GM23338 (cell line): ENCODE measurements around the gene SFN. TPM values are rescaled to one million over a fixed set of nuclear protein-coding genes. Genes with fewer than 3 reads are reported as not detected.
A peak's percentile ranks its signal among the peaks of the same experiment; 100 is the strongest.

Experiments
- ATAC-seq: fragments of 200-7000 bp; cut with Tn5 transposase; 3 replicates; pipeline ENCODE4 v1.9.1; 2020
- DNase-seq: peaks from one replicate; pipeline ENCODE4 v3.0.0-alpha.2; 2015; ENCODE audit warnings: low spot score
- H2AFZ ChIP-seq: fragments of 200-600 bp; sonication (generic); 2 replicates; pipeline ENCODE4 v1.8.0; 2016; ENCODE audit warnings: antibody characterized with exemption, mild to moderate bottlenecking, moderate library complexity
- H3F3A ChIP-seq: fragments of 200-600 bp; sonication (generic); replicated peaks from 2 replicates; pipeline ENCODE4 v1.8.0; 2017; ENCODE audit warnings: antibody characterized with exemption, mixed run types, low read depth
- H3K27ac ChIP-seq: fragments of 200-600 bp; sonication (generic); 2 replicates; pipeline ENCODE4 v1.6.1; 2016; ENCODE audit warnings: low read depth
- H3K27me3 ChIP-seq: fragments of 200-600 bp; sonication (generic); 2 replicates; pipeline ENCODE4 v1.8.0; 2016; ENCODE audit warnings: mild to moderate bottlenecking, mixed run types, moderate library complexity; ENCODE audit not compliant: insufficient read depth
- H3K36me3 ChIP-seq: fragments of 200-600 bp; sonication (generic); 2 replicates; pipeline ENCODE4 v1.8.0; 2016; ENCODE audit warnings: mild to moderate bottlenecking; ENCODE audit not compliant: insufficient read depth
- H3K4me1 ChIP-seq: fragments of 200-600 bp; sonication (generic); 2 replicates; pipeline ENCODE4 v1.8.0; 2016; ENCODE audit warnings: mild to moderate bottlenecking, moderate library complexity; ENCODE audit not compliant: insufficient read depth
- H3K4me2 ChIP-seq: fragments of 200-600 bp; sonication (generic); 2 replicates; pipeline ENCODE4 v1.7.1; 2017; ENCODE audit warnings: mixed run types
- H3K4me3 ChIP-seq: fragments of 200-600 bp; sonication (generic); 2 replicates; pipeline ENCODE4 v1.6.1; 2016; ENCODE audit warnings: mixed run types
- H3K79me2 ChIP-seq: fragments of 200-600 bp; sonication (generic); replicated peaks from 2 replicates; pipeline ENCODE4 v1.8.0; 2017; ENCODE audit warnings: mild to moderate bottlenecking; ENCODE audit not compliant: insufficient read depth
- H3K9me2 ChIP-seq: fragments of 200-600 bp; sonication (generic); 2 replicates; pipeline ENCODE4 v1.8.0; 2017; ENCODE audit not compliant: insufficient read depth
- H4K20me1 ChIP-seq: fragments of 200-600 bp; sonication (generic); replicated peaks from 2 replicates; pipeline ENCODE4 v1.8.0; 2017; ENCODE audit warnings: mild to moderate bottlenecking; ENCODE audit not compliant: insufficient read depth
- H3K27ac Mint-ChIP-seq: 2 replicates; pipeline ENCODE4 v1.8.0; 2020; ENCODE audit warnings: inconsistent platforms, mild to moderate bottlenecking, moderate library complexity, mixed read lengths
- H3K27me3 Mint-ChIP-seq: 3 replicates; pipeline ENCODE4 v1.8.0; 2022; ENCODE audit warnings: low read depth, mild to moderate bottlenecking, moderate library complexity, mixed read lengths, inconsistent platforms; ENCODE audit not compliant: insufficient read depth, poor library complexity
- H3K36me3 Mint-ChIP-seq: 3 replicates; pipeline ENCODE4 v1.8.0; 2021; ENCODE audit warnings: low read depth, mild to moderate bottlenecking, inconsistent platforms, moderate library complexity, mixed read lengths
- H3K4me1 Mint-ChIP-seq: 3 replicates; pipeline ENCODE4 v1.8.0; 2020; ENCODE audit warnings: mild to moderate bottlenecking, inconsistent platforms, mixed read lengths
- H3K4me3 Mint-ChIP-seq: 3 replicates; pipeline ENCODE4 v1.8.0; 2021; ENCODE audit warnings: moderate library complexity, mild to moderate bottlenecking, inconsistent platforms, mixed read lengths
- H3K9me3 Mint-ChIP-seq: 3 replicates; pipeline ENCODE4 v1.8.0; 2020; ENCODE audit warnings: moderate library complexity, mild to moderate bottlenecking, inconsistent platforms, mixed read lengths
- CREB1 ChIP-seq: fragments of 250-450 bp; sonication (Bioruptor Pico); IDR thresholded peaks from 2 replicates; pipeline ENCODE4 v1.5.0; 2020; ENCODE audit warnings: low read depth, mild to moderate bottlenecking, moderate library complexity
- CTCF ChIP-seq, 2 experiments: fragments of 200-600 bp in 1 of 2; sonication (generic) in 1 of 2; conservative IDR thresholded peaks; 2 replicates each; pipeline versions ENCODE4 v1.5.1 to v1.6.1; 2016 to 2017; ENCODE audit warnings: antibody characterized with exemption in 2 of 2, low read depth in 2 of 2, mild to moderate bottlenecking in 2 of 2, moderate library complexity in 1 of 2
- EZH2phosphoT487 ChIP-seq: fragments of 200-600 bp; sonication (generic); IDR thresholded peaks from one replicate; pipeline ENCODE4 v1.8.1; 2018; ENCODE audit warnings: antibody characterized with exemption; ENCODE audit not compliant: unreplicated experiment
- NANOG ChIP-seq: IDR thresholded peaks from 2 replicates; pipeline ENCODE4 v1.6.1; 2016; ENCODE audit warnings: antibody characterized with exemption, borderline replicate concordance
- STAT1 ChIP-seq: IDR thresholded peaks from one replicate; pipeline ENCODE4 v1.6.1; 2016; ENCODE audit warnings: antibody characterized with exemption; ENCODE audit not compliant: unreplicated experiment
- ZNF331 ChIP-seq: fragments of 250-450 bp; sonication (Bioruptor Pico); IDR thresholded peaks from 2 replicates; pipeline ENCODE4 v1.5.0; 2020; ENCODE audit warnings: low read depth, mild to moderate bottlenecking, moderate library complexity
- long read RNA-seq: library from polyadenylated mRNA; unstranded; transcript quantifications from one replicate; pipeline ENCODE4 v2.0.0, GENCODE V29; 2020; ENCODE audit not compliant: unreplicated experiment
- polyA plus RNA-seq: library from polyadenylated mRNA; unstranded; fragments of >200 nt; fragmentation: Nextera tagmentation; extraction: Ambion mirVana; gene quantifications from 2 replicates; pipeline ENCODE4 v1.2.1, GENCODE V29; 2016
- total RNA-seq: library from RNA; depleted of rRNA; stranded (reverse); fragments of >200 nt; shearing (Covaris generic); gene quantifications from 2 replicates; pipeline ENCODE4 v1.2.3, GENCODE V29; 2014; rRNA removed
- TF ChIP-seq, protein P1 (sequence below): IDR thresholded peaks from one replicate; pipeline ENCODE4 v1.6.1; 2018; ENCODE audit warnings: antibody characterized with exemption; ENCODE audit not compliant: unreplicated experiment

Gene SFN
- total RNA-seq: 2.6 and 4.1 TPM in 2 replicates
- 1.8 and 3.6 TPM in 2 replicates for polyA plus RNA-seq
- long read RNA-seq, partial matches to known transcripts: 0 of 1 reads
- long read RNA-seq, other reads (novel, unspliced or antisense): 0 of 1 reads

DNA sequence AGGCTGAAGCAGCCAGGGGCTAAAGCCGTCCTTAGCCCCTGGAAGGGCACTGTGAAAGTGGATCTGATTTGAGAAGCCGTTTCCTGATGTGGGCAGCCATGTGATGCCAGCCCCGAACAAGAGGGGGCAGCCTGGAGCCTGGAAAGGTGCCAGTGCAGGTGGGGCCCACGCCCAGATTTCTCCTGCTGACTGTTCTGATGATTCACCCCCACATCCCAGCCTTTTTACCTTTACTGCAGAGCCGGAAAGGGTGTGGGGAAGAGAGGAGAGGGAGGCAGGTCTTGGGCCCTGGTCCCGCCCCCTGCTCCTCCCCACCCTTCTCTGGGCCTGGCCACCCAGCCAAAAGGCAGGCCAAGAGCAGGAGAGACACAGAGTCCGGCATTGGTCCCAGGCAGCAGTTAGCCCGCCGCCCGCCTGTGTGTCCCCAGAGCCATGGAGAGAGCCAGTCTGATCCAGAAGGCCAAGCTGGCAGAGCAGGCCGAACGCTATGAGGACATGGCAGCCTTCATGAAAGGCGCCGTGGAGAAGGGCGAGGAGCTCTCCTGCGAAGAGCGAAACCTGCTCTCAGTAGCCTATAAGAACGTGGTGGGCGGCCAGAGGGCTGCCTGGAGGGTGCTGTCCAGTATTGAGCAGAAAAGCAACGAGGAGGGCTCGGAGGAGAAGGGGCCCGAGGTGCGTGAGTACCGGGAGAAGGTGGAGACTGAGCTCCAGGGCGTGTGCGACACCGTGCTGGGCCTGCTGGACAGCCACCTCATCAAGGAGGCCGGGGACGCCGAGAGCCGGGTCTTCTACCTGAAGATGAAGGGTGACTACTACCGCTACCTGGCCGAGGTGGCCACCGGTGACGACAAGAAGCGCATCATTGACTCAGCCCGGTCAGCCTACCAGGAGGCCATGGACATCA is at the start of gene SFN:
SFN (plus strand) TSS at position 369 of the 904 bp plus-strand sequence; CDS start at position 433, 64 bp downstream.
- H3K36me3 Mint-ChIP-seq: no peaks in the 10 kb centered on the region; the same call in 2 of the 3 replicates
- TF ChIP-seq CTCF (conservative IDR thresholded peaks at IDR 0.05; ENCODE audit: low read depth in 2 of 2): peak; percentile 66 to 74
- TF ChIP-seq NANOG: no peak
- TF ChIP-seq EZH2phosphoT487: no peak
- H3F3A ChIP-seq: peaks cover 17% of the 10 kb centered on the region
- peaks cover 11% of the 10 kb centered on the region for H3K27me3 ChIP-seq
- H3K27ac ChIP-seq: no peak within 1 kb of the TSS
- peak within 1 kb of the TSS; percentile 78 for H3K4me3 ChIP-seq
- DNase-seq (peak; percentile 93), ATAC-seq (peak; percentile 39)
- no peaks in the 10 kb centered on the region for H3K79me2 ChIP-seq
- peaks cover 28% of the 10 kb centered on the region for H3K27me3 Mint-ChIP-seq
- H3K4me3 Mint-ChIP-seq: peak within 1 kb of the TSS; percentile 56
- H3K9me2 ChIP-seq: no peaks in the 10 kb centered on the region
- H3K36me3 ChIP-seq: no peaks in the 10 kb centered on the region
- H3K27ac Mint-ChIP-seq: no peak within 1 kb of the TSS
- peaks cover 40% of the 10 kb centered on the region for H3K4me1 Mint-ChIP-seq
- no peaks in the 10 kb centered on the region for H4K20me1 ChIP-seq
- H3K4me1 ChIP-seq: peaks cover 15% of the 10 kb centered on the region
- peak within 1 kb of the TSS; percentile 72; the same call in 1 of the 2 replicates for H2AFZ ChIP-seq
- no peaks in the 10 kb centered on the region for H3K9me3 Mint-ChIP-seq
- H3K4me2 ChIP-seq: peak within 1 kb of the TSS; percentile 96

GRCh38 chr1:26814377-26814776 is 48.6 kb upstream of the SFN start:
- DNase-seq (no peak), ATAC-seq (no peak)
- H2AFZ ChIP-seq: no peak overlapping the region
- Mint-ChIP-seq H3K27ac (no peak overlapping the region), H3K36me3 (peaks cover 10% of the 10 kb centered on the region), H3K9me3 (peaks cover 16% of the 10 kb centered on the region), H3K4me1 (no peaks in the 10 kb centered on the region), H3K27me3 (peaks cover 4% of the 10 kb centered on the region), H3K4me3 (no peak overlapping the region)
- H3K4me3 ChIP-seq: no peak overlapping the region
- H3K4me1 ChIP-seq: no peaks in the 10 kb centered on the region
- H3K36me3 ChIP-seq: no peaks in the 10 kb centered on the region
- H3K4me2 ChIP-seq: no peak overlapping the region
- no peaks in the 10 kb centered on the region for H3K79me2 ChIP-seq
- no peaks in the 10 kb centered on the region for H4K20me1 ChIP-seq
- no peaks in the 10 kb centered on the region for H3K27me3 ChIP-seq
- TF ChIP-seq EZH2phosphoT487 (no peak), CREB1 (CRISPR knock-in tag) (no peak), NANOG (no peak), STAT1 (no peak), ZNF331 (no peak)
- TF ChIP-seq, protein P1, sequence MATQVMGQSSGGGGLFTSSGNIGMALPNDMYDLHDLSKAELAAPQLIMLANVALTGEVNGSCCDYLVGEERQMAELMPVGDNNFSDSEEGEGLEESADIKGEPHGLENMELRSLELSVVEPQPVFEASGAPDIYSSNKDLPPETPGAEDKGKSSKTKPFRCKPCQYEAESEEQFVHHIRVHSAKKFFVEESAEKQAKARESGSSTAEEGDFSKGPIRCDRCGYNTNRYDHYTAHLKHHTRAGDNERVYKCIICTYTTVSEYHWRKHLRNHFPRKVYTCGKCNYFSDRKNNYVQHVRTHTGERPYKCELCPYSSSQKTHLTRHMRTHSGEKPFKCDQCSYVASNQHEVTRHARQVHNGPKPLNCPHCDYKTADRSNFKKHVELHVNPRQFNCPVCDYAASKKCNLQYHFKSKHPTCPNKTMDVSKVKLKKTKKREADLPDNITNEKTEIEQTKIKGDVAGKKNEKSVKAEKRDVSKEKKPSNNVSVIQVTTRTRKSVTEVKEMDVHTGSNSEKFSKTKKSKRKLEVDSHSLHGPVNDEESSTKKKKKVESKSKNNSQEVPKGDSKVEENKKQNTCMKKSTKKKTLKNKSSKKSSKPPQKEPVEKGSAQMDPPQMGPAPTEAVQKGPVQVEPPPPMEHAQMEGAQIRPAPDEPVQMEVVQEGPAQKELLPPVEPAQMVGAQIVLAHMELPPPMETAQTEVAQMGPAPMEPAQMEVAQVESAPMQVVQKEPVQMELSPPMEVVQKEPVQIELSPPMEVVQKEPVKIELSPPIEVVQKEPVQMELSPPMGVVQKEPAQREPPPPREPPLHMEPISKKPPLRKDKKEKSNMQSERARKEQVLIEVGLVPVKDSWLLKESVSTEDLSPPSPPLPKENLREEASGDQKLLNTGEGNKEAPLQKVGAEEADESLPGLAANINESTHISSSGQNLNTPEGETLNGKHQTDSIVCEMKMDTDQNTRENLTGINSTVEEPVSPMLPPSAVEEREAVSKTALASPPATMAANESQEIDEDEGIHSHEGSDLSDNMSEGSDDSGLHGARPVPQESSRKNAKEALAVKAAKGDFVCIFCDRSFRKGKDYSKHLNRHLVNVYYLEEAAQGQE: no peak
- no peaks in the 10 kb centered on the region for H3K9me2 ChIP-seq
- no peak overlapping the region for H3K27ac ChIP-seq
- no peaks in the 10 kb centered on the region for H3F3A ChIP-seq
